WTC11 (cell line): ENCODE data around the gene CX3CR1. TPM values are rescaled to one million over a fixed set of nuclear protein-coding genes. Genes with fewer than 3 reads are reported as not detected.

ENCODE experiments used
- ATAC-seq: fragments of 200-7000 bp; cut with Tn5 transposase; 2 replicates; pipeline ENCODE4 v1.10.0; 2021; ENCODE audit warnings: mild to moderate bottlenecking, moderate library complexity
- CTCF ChIA-PET: fragments of 300-600 bp; sonication (Branson Sonifier 250); formaldehyde crosslinking; loops from one replicate; lab custom pipeline; 2021; ENCODE audit warnings: antibody characterized with exemption; lab: Charles Lee
- POLR2A ChIA-PET: fragments of 350-600 bp; sonication (Branson Sonifier 250); formaldehyde crosslinking; loops from one replicate; lab custom pipeline; 2021; ENCODE audit warnings: antibody characterized with exemption; lab: Charles Lee
- DNase-seq: peaks from one replicate; pipeline ENCODE4 v3.0.0; 2021; ENCODE audit warnings: low spot score
- H3K27ac Mint-ChIP-seq: 2 replicates; pipeline ENCODE4 v1.8.0; 2021; ENCODE audit warnings: mixed read lengths
- H3K27me3 Mint-ChIP-seq: 2 replicates; pipeline ENCODE4 v1.8.0; 2021; ENCODE audit warnings: low read depth, mild to moderate bottlenecking, moderate library complexity, mixed read lengths
- H3K36me3 Mint-ChIP-seq: 2 replicates; pipeline ENCODE4 v1.8.0; 2021; ENCODE audit warnings: mixed read lengths
- H3K4me1 Mint-ChIP-seq: 2 replicates; pipeline ENCODE4 v1.8.0; 2022; ENCODE audit warnings: mixed read lengths
- H3K4me3 Mint-ChIP-seq: 2 replicates; pipeline ENCODE4 v1.8.0; 2021; ENCODE audit warnings: mild to moderate bottlenecking, moderate library complexity, mixed read lengths
- H3K9me3 Mint-ChIP-seq: 2 replicates; pipeline ENCODE4 v1.8.0; 2021; ENCODE audit warnings: mixed read lengths
- ARID4B ChIP-seq: sonication (generic); formaldehyde crosslinking; IDR thresholded peaks from 2 replicates; pipeline ENCODE4 v1.8.0; 2023; ENCODE audit warnings: missing genetic modification reagents, mild to moderate bottlenecking, borderline replicate concordance
- ATF2 ChIP-seq: sonication (generic); formaldehyde crosslinking; IDR thresholded peaks from 2 replicates; pipeline ENCODE4 v1.8.1; 2022; ENCODE audit warnings: low read depth, missing genetic modification reagents, borderline replicate concordance
- ATF3 ChIP-seq: sonication (generic); formaldehyde crosslinking; conservative IDR thresholded peaks from 2 replicates; pipeline ENCODE4 v1.8.1; 2022; ENCODE audit warnings: mild to moderate bottlenecking, missing genetic modification reagents
- E2F1 ChIP-seq: sonication (generic); formaldehyde crosslinking; IDR thresholded peaks from 2 replicates; pipeline ENCODE4 v1.8.0; 2022; ENCODE audit warnings: mild to moderate bottlenecking, missing genetic modification reagents
- E2F4 ChIP-seq: sonication (generic); formaldehyde crosslinking; IDR thresholded peaks from 2 replicates; pipeline ENCODE4 v1.8.1; 2022; ENCODE audit warnings: low read depth, mild to moderate bottlenecking, moderate library complexity, missing genetic modification reagents, borderline replicate concordance
- EMX1 ChIP-seq: fragments of 250-450 bp; sonication (Bioruptor Pico); IDR thresholded peaks from 2 replicates; pipeline ENCODE4 v1.8.0; 2021; ENCODE audit warnings: mild to moderate bottlenecking
- FOXJ3 ChIP-seq: sonication (generic); formaldehyde crosslinking; IDR thresholded peaks from 2 replicates; pipeline ENCODE4 v1.9.0; 2021; ENCODE audit warnings: missing genetic modification reagents, mild to moderate bottlenecking, borderline replicate concordance
- FOXK1 ChIP-seq: sonication (generic); formaldehyde crosslinking; IDR thresholded peaks from 2 replicates; pipeline ENCODE4 v1.8.0; 2022; ENCODE audit warnings: mild to moderate bottlenecking, moderate library complexity, missing genetic modification reagents
- FOXP1 ChIP-seq: sonication (generic); formaldehyde crosslinking; IDR thresholded peaks from 2 replicates; pipeline ENCODE4 v1.8.0; 2022; ENCODE audit warnings: missing genetic modification reagents, mild to moderate bottlenecking, moderate library complexity, borderline replicate concordance
- GRHL2 ChIP-seq: fragments of 250-450 bp; sonication (Bioruptor Pico); IDR thresholded peaks from 2 replicates; pipeline ENCODE4 v1.8.0; 2022; ENCODE audit warnings: mild to moderate bottlenecking, moderate library complexity; ENCODE audit not compliant: insufficient replicate concordance, severe bottlenecking
- JUN ChIP-seq: sonication (generic); formaldehyde crosslinking; IDR thresholded peaks from 2 replicates; pipeline ENCODE4 v1.8.0; 2023; ENCODE audit warnings: mild to moderate bottlenecking, missing genetic modification reagents
- NR1H2 ChIP-seq: sonication (generic); formaldehyde crosslinking; IDR thresholded peaks from 2 replicates; pipeline ENCODE4 v1.9.0; 2021; ENCODE audit warnings: mild to moderate bottlenecking, moderate library complexity, missing genetic modification reagents
- PRRX2 ChIP-seq: fragments of 250-450 bp; sonication (Bioruptor Pico); IDR thresholded peaks from 2 replicates; pipeline ENCODE4 v1.8.0; 2021; ENCODE audit warnings: mild to moderate bottlenecking
- RELA ChIP-seq: sonication (generic); formaldehyde crosslinking; IDR thresholded peaks from 2 replicates; pipeline ENCODE4 v1.8.1; 2022; ENCODE audit warnings: missing genetic modification reagents, mild to moderate bottlenecking, borderline replicate concordance
- RORB ChIP-seq: fragments of 250-450 bp; sonication (Bioruptor Pico); IDR thresholded peaks from 2 replicates; pipeline ENCODE4 v1.9.0; 2021; ENCODE audit warnings: mild to moderate bottlenecking
- TEAD1 ChIP-seq: sonication (generic); formaldehyde crosslinking; IDR thresholded peaks from 2 replicates; pipeline ENCODE4 v1.8.0; 2022; ENCODE audit warnings: mild to moderate bottlenecking, missing genetic modification reagents
- TEAD4 ChIP-seq: sonication (generic); formaldehyde crosslinking; IDR thresholded peaks from 2 replicates; pipeline ENCODE4 v1.8.0; 2022; ENCODE audit warnings: mild to moderate bottlenecking, missing genetic modification reagents
- USF2 ChIP-seq: sonication (generic); formaldehyde crosslinking; IDR thresholded peaks from 2 replicates; pipeline ENCODE4 v1.8.1; 2023; ENCODE audit warnings: mild to moderate bottlenecking, missing genetic modification reagents, moderate library complexity
- ZMAT4 ChIP-seq: fragments of 250-450 bp; sonication (Bioruptor Pico); IDR thresholded peaks from 2 replicates; pipeline ENCODE4 v1.9.0; 2021; ENCODE audit warnings: mild to moderate bottlenecking
- ZNF121 ChIP-seq: sonication (generic); formaldehyde crosslinking; IDR thresholded peaks from 2 replicates; pipeline ENCODE4 v1.8.0; 2023; ENCODE audit warnings: missing genetic modification reagents
- ZNF138 ChIP-seq: sonication (generic); formaldehyde crosslinking; conservative IDR thresholded peaks from 2 replicates; pipeline ENCODE4 v1.8.1; 2022; ENCODE audit warnings: mild to moderate bottlenecking, moderate library complexity, missing genetic modification reagents
- ZNF232 ChIP-seq: sonication (generic); formaldehyde crosslinking; IDR thresholded peaks from 2 replicates; pipeline ENCODE4 v1.8.0; 2022; ENCODE audit warnings: mild to moderate bottlenecking, missing genetic modification reagents
- ZNF423 ChIP-seq: fragments of 250-450 bp; sonication (Bioruptor Pico); IDR thresholded peaks from 2 replicates; pipeline ENCODE4 v2.1.2; 2022; ENCODE audit warnings: mild to moderate bottlenecking, moderate library complexity
- total RNA-seq: library from RNA; stranded (reverse); gene quantifications from 3 replicates; pipeline ENCODE4 v1.2.3, GENCODE V29; 2021
- TF ChIP-seq, protein P1 (sequence below): sonication (generic); formaldehyde crosslinking; IDR thresholded peaks from 2 replicates; pipeline ENCODE4 v1.8.0; 2022; ENCODE audit warnings: mild to moderate bottlenecking, missing genetic modification reagents

CX3CR1 gene
- total RNA-seq, 1 experiment from 2014 or later, result 0.11 TPM

DNA sequence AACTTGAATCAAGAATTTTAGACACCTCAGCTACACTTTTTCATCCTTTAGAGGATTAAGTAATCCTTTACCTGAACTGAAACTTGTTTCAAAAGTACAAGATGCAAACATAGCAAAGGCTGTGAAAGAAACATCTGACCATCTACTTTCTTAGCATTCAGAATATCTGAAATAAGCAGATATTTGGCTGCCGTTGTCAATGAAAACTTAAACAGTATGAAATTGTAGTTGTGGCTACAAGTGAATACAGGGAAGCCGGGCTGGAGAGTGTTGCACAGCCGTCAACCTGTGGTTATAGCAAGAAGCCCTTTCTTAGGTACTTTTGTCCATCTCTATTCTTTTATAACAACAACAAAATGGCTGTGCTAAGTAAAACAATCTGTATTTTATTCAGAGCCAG lies 6.9 kb upstream of the CX3CR1 start (continued):
- TF ChIP-seq NR1H2 (CRISPR knock-in tag) (no peak), TEAD4 (CRISPR knock-in tag) (no peak), FOXJ3 (CRISPR knock-in tag) (no peak), FOXP1 (CRISPR knock-in tag) (no peak), ARID4B (CRISPR knock-in tag) (no peak), RORB (CRISPR knock-in tag) (no peak), GRHL2 (no peak)

DNA sequence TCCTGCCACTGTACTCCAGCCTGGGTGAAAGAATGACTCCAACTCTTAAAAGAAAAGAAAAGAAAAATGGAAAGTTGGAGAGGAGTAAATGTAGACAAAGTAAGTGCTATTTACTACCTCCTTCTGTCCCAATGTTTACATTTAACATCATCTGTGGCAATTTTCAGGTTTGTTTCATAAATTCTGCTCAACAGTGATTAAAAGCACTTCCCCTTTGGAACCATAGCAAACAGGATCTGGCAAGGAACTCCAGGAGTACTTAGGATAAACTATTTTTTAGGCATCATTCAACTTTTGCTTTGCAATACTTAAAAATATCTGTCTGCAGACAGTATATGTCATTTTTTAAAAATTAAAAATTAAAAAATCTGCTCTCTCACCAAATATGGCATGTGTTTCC lies 5.5 kb upstream of the CX3CR1 start:
- DNase-seq, result no peak
- H3K9me3 Mint-ChIP-seq, result no peaks in the 10 kb centered on the region
- H3K4me1 Mint-ChIP-seq, result peaks cover 5% of the 10 kb centered on the region
- TF ChIP-seq ATF3 (CRISPR knock-in tag) (no peak), RELA (CRISPR knock-in tag) (no peak), JUN (CRISPR knock-in tag) (no peak), ZNF138 (CRISPR knock-in tag) (no peak), ATF2 (no peak), TEAD1 (CRISPR knock-in tag) (no peak)
- no peak overlapping the region for H3K27ac Mint-ChIP-seq
- ChIA-PET CTCF (interaction anchor here (0.6 to 4.5 kb wide), 2 partner anchors 91 to 177 kb away, joined by 4 to 291 read pairs; partner anchors contain the start of gene XIRP1), POLR2A (no interaction called here)
- H3K36me3 Mint-ChIP-seq, result no peaks in the 10 kb centered on the region
- ATAC-seq, result no peak
- no peaks in the 10 kb centered on the region for H3K27me3 Mint-ChIP-seq
- no peak overlapping the region for H3K4me3 Mint-ChIP-seq

DNA sequence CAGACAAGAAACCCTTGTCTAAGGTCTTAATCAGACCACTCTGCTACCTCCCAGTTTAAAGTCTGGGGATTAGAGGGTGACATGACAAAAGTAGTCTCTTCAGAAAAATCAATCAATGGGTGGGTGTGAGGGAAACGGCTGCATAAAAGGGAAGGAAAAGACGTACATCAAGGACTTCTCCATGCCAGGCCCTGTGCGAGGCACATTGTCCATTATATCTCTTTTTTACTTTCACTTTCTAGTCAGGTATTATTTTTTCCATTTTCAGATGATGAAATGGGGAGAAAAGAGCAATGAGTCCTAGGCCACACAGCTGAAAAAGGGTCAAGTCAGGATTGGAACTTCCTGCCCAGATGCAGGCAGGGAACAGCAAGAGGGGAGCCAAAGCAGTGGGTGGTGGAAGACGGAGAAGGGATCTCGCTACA lies 4.6 kb upstream of the CX3CR1 start:
- no peak for ATAC-seq
- ChIA-PET POLR2A (no interaction called here), CTCF (interaction anchor here (0.7 kb wide), 2 partner anchors 76 to 94 kb away, joined by 3 read pairs; no protein-coding TSS in a partner anchor)
- H3K9me3 Mint-ChIP-seq, result no peaks in the 10 kb centered on the region
- H3K27ac Mint-ChIP-seq, result no peak overlapping the region
- no peak for DNase-seq
- no peaks in the 10 kb centered on the region for H3K36me3 Mint-ChIP-seq
- H3K4me1 Mint-ChIP-seq, result peaks cover 5% of the 10 kb centered on the region
- no peak overlapping the region for H3K4me3 Mint-ChIP-seq
- no peaks in the 10 kb centered on the region for H3K27me3 Mint-ChIP-seq
- TF ChIP-seq ZNF121 (CRISPR knock-in tag) (no peak), NR1H2 (CRISPR knock-in tag) (no peak), FOXP1 (CRISPR knock-in tag) (no peak), ZNF138 (CRISPR knock-in tag) (no peak), PRRX2 (CRISPR knock-in tag) (no peak), TEAD4 (CRISPR knock-in tag) (no peak), USF2 (no peak), E2F4 (CRISPR knock-in tag) (no peak), EMX1 (CRISPR knock-in tag) (no peak), E2F1 (CRISPR knock-in tag) (no peak), ZNF232 (CRISPR knock-in tag) (no peak), ZNF423 (CRISPR knock-in tag) (no peak), ZMAT4 (CRISPR knock-in tag) (no peak), FOXK1 (no peak)
- TF ChIP-seq, protein P1, sequence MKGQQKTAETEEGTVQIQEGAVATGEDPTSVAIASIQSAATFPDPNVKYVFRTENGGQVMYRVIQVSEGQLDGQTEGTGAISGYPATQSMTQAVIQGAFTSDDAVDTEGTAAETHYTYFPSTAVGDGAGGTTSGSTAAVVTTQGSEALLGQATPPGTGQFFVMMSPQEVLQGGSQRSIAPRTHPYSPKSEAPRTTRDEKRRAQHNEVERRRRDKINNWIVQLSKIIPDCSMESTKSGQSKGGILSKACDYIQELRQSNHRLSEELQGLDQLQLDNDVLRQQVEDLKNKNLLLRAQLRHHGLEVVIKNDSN (CRISPR knock-in tag), result no peak
